GM19193 (cell line): ENCODE results near the gene LRRC51.
"Not testable (repeated sequence)": the region's sequence is repeated elsewhere in the genome, so short reads cannot be mapped to it uniquely, and the experiment has no call there.

Experiments
- POLR2A ChIP-seq: IDR thresholded peaks from 4 replicates; pipeline ENCODE4 v1.6.1; 2011; ENCODE audit not compliant: insufficient read depth, insufficient read length; ENCODE audit errors: extremely low read depth

The LRRC51 gene

GRCh38 chr11:72112978-72113808 lies 32.5 kb downstream of the LRRC51 start:
- TF ChIP-seq POLR2A = no peak

- no peak for TF ChIP-seq POLR2A
These were observed 33.9 kb downstream of the LRRC51 start for GRCh38 chr11:72114570-72114969.

- no peak for TF ChIP-seq POLR2A
These were observed 35.5 kb downstream of the LRRC51 start for GRCh38 chr11:72116019-72116755.

DNA sequence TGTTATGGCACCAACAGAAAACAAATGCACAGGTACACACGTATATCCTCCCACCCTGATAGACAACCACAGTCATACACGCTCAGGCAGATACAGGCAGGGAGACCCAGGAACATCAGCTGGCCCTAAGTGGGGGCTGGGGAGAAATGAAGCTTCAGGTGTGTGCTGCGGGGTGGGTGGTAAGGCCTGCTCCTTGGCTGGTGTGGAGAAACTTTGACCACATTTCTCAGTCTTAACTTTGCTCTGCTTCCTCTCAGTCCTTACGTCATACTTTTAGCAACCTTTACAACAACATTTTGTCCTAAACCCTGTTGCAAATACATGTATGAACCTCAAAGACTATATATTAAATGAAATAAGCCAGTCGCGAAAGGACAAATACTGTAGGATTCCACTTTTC lies 38.5 kb downstream of the LRRC51 start:
- no peak for TF ChIP-seq POLR2A

DNA sequence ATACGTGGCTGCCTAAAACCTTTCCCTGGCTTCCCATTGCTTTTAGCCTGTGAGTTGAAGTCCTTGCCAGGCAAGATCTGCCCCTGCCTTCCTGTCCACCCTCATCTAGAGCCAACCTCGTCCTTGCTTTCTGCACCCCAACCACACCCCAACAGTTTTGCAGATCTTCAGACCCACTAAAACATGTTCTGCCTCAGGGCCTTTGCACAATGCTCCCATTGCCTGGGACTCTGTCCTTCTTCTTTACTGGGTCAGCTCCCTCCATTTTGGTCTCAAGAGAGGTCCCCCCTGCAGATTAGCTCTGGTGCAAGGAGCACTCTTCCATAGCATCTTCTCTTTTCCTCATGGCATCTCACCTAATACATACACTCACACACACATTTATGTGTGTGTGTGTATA lies 40.3 kb downstream of the LRRC51 start:
- no peak for TF ChIP-seq POLR2A

DNA sequence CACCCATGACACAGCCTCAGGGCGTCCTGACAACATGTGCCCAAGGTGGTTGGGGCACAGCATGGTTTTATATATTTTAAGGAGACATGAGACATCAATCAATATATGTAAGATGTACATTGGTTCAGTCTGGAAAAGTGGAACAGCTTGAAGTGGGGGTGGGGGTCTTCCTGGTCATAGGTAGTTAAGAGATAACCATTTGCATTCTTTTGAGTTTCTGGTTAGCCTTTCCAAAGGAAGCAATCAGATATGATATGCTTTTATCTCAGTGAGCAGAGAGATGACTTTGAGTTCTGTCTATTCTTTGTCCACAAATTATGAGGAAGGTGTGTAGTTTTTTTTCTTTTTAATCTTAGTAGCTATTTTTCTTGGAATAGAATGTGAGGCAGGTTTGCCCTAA lies 42.0 kb downstream of the LRRC51 start:
- no peak for TF ChIP-seq POLR2A

GRCh38 chr11:72123117-72123653 lies 42.5 kb downstream of the LRRC51 start:
- no peak for TF ChIP-seq POLR2A

DNA sequence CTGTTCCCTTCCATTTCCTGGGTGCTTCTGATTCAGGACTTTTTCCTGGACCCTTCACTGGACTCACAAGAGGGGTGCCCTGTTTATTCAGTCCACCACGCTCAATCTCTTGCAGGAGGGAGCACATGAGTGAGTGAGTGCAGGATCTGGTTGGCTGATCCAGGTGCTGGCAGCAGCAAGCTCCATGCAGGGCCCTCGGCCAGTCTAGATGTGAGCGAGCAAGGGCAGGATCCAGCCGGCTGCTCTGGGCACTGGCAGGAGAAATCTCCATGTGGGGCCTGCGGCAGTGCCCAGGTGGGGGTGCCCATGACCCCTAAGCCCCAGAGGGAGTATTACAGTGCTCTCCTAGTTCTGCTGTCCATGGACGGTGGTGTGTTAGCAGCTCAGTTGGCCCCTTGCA lies 43.4 kb downstream of the LRRC51 start:
- TF ChIP-seq POLR2A = no peak

- TF ChIP-seq POLR2A = no peak
These were observed 45.3 kb downstream of the LRRC51 start for GRCh38 chr11:72125956-72126355.

DNA sequence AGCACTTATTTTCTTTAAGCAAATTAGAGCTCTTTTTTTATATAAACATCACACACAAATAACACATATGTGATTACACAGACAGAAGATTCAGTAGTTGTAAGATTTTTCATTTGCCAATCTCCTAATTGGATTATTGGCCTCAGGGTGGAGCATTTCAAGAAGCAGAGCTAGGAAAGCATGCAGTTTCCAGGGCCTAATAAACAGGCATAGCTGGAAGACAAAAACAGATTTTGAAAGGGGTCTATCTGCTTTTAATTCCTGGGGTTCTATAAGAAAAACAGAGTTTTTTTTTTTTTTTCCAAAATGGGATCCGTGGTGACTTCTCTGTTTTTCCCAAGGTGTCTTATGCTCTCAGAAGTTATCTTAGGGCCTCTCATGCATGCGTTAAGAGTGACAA lies 47.3 kb downstream of the LRRC51 start:
- no peak for TF ChIP-seq POLR2A

DNA sequence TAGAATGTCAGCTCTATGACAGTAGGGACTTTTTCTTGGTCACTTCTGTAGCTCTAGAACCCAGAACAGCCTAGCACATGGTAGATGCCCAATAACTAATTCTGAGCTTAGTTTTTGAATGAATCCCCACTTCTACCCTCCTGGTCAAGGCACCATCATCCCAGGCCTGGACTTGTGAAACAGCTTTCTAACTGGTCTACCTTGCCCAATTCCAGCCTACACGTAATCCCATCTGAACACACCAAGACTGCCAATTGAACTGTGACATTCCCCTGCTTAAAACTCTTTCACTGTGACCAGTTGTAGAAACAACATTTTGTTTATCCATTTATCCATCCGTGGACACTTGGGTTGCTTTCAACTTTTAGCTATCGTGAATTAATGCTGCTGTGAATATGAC lies 48.7 kb downstream of the LRRC51 start:
- TF ChIP-seq POLR2A = no peak

DNA sequence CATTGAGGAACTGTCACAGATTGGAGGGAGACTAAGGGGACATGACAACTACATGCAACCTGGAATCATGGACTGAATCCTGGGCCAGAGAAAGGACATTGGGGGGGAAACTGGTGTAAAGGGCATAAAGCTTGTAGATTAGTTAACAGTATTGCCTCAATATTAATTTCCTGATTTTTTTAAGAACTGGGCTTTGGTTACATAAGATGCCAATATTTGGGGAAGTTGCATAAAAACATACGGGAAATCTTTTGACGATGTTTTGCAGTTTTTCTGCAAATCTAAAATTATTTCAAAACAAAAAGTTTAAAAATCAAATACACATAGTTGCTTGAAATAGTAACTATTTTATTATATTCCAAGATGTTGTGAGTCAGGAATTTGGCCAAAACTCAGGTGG lies 52.0 kb downstream of the LRRC51 start:
- no peak for TF ChIP-seq POLR2A

GRCh38 chr11:72135473-72135872 lies 54.8 kb downstream of the LRRC51 start, which contains the start of gene FOLR3:
FOLR3 (plus strand) TSS chr11:72135725; CDS start chr11:72135953, 228 bp downstream.
- TF ChIP-seq POLR2A = not testable (repeated sequence)

DNA sequence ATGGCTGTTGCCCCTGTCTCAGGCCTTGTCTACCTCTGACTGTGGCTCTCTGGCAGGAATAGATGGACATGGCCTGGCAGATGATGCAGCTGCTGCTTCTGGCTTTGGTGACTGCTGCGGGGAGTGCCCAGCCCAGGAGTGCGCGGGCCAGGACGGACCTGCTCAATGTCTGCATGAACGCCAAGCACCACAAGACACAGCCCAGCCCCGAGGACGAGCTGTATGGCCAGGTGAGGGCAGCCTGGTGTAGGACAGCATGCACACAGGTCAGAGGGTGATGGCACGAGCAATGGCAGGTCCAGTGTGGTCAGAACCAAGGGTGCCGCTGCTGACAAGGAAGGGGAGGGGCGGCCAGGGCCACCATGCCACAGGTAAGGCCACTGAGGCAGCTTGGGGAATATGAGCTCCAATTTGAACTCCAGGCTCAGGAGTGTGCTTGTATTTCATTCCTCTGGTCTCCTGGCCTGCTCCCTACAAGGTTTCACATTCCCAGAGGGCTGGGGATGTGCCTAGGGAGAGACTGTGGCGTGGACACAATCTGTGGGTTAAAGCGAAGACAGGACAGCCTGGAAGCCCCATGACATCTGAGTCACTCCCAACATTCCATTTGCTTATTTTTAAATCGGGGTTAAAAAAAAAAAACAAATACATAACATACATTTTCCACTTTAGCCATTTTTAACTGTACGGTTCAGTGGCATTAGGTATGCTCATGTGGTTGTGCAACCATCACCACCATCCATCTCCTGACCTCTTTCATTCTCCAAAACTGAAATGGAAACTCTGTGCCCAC lies 55.4 kb downstream of the LRRC51 start:
- no peak for TF ChIP-seq POLR2A
